ENCODE measurements around the gene LRSAM1.

GRCh38 chr9:127535834-127536233, 84.5 kb downstream of the LRSAM1 start:
- no peak for TF ChIP-seq POLR2A (IDR thresholded peaks at IDR 0.05)
- no peak for TF ChIP-seq CTCF (IDR thresholded peaks at IDR 0.05)

Measured in esophagus squamous epithelium (tissue), 4 donors.